ENCODE results near the gene TGFA. TPM values are rescaled to one million over a fixed set of nuclear protein-coding genes. Genes with fewer than 3 reads are reported as not detected.
A peak's percentile ranks its signal among the peaks of the same experiment; 100 is the strongest.

Gene TGFA
- total RNA-seq, 1 donor from 2014 or later, result 91.7 TPM

DNA sequence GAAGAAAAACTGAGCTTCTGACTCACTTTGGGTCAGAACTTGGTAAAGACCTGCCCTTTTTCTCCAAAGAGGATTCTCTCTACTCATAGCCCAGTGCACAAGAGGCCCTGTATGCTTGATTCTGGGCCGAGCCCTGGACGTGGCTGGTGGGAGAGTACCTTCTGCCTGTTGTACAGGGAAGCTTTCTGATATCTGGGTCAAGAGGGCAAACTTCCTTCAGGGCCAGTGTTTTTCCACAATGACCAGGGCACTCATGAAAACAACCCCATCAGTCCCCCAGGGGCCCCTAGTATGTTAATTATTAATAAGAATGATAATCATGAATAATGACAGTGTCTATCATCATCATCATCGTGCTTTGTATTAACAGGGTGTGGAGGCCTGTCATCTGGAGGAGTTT, 90.0 kb downstream of the TGFA start:
- DNase-seq (ENCODE audit: low read depth), result no peak

DNA sequence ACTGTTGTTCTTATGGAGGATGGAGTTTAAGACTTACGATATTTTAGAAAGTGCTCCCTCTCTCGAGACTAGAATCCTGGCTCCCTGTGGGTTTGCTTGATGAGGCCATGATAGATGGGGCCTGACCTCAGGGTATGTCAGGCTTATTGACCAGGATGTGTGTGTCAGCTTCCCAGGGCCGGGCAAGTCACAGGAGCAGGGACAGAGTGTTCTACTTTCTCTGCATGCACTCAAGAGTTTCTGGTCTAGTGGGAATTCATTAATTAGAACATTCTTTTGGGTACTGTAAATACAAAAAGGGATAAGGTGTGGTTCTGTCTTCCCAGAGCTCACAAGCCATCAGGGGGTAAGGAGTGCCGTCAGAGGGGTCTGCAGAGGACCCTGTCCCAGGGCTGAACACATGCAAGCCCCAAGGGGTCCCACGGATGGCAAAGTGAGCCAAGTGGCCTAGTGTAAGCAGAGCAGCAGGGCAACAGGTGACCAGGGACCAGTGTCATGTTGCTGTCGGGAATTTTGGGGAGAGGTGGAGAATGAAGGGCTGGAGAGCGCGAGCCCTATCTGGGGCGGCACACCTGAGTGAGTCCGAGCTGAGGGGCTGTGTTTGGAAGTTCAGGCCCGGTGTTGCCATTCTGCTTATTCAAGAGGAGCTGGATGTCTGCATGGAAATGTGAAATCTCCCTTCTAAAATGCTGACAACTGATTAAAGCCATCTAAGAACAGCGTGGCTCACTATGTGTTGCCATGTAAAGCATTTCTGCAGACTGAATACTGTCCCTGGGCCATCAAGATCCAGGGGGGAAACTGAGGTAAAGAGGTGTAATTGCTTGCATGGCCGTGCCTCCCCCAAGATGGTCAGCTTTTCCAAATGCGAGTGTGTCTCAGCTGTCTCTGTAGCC, 91.4 kb downstream of the TGFA start:
- DNase-seq (ENCODE audit: low read depth), result no peak

DNA sequence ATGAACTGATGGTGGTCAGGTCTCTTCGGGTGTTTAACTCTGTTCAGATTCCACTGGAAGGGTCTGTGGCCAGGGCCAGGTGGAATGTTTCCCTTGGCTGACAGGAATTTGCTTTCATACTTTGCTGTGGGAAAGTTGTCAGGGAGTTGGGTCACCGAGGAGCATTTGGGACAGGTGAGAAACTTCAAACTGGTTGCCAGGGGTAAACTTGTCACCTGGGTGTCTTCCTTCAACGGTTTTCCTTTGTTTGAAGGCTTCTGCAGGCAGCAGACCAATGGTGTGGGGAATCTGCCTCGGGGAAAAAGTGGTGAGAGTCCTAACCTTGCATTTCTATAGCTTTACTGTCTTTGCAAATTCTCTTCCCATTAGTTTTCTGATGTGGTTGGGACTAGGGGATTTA, 92.2 kb downstream of the TGFA start:
- no peak for DNase-seq (ENCODE audit: low read depth)

DNA sequence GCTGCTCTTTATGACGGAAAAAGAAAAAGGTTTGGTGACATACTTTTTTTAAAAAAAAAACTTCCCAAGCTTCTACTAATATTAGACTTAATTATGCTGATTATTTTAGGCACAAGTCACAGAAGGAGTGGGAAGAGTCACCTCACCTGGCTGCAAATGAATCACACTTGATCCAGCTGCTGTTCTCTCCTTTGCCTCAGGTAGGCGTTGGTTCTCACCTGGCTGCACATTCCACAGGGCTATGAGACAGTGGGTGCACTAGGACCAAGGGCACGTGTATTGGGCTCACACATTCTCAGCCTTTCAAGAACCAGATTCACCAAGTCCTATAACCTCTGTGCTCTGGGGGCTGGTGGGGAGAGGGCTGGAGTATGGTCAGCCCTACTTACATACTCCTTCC, 93.3 kb downstream of the TGFA start:
- no peak for DNase-seq (ENCODE audit: low read depth)

DNA sequence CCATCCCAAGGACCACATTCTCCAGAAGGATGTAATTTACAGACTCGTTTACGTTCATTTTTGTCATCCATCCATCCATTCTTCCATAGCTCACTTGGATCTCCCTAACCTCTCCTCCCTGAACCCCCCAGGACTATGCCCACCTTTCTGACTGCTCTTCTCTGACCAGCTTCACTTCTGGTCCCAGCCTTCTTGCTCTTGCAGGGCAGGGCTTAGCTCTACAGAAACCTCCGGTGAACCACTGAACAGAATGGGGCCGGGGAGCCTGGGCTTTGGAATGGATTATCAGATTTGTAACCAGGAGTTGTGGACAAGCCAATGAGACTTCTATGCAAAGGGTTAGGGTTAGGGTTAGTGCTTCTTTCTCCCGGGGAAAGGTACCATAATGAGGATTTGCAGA, 95.0 kb downstream of the TGFA start:
- DNase-seq (ENCODE audit: low read depth), result no peak

DNA sequence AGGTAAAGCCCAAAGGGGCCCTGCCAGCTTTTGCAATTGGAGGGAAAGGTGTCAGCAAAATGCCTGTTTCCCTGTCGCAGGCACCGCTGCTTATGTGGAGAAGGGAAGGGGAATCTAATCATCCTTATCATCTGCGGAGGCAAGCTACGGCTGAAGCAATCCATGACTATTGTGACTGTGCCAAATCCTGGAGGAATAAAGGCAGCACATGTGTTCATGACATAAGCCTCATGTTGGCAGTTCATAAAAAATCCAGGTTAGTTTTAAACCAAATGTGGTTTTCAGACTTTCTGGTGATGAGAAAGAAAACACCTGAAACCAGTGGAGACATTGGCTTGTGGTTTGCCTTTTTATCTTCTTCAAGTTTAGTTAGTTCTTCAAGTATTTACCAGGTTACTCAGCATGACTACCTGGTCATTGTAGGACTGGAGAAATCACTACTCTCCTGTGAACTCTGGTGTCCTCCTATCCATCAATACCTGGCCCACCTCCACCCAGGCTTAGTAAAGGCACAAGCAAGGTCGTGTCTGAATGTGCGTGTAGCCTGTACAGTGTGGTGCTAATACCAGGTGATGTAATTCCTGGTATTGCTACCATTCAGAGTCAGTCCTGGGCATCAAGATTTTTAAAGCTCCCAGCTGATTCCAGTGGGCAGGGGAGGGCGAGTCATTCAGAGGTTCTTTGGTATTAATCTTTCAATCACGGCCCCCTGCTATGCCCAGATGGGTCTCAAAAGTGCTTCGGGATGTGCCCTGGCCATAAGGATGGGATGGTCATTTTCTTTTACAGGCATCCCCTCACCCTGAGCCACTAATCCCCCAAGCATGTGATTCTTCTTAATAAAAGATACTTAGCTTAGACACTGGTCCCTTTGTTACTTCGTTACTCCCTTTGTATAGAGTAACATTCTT, 96.8 kb downstream of the TGFA start:
- no peak for DNase-seq (ENCODE audit: low read depth)

DNA sequence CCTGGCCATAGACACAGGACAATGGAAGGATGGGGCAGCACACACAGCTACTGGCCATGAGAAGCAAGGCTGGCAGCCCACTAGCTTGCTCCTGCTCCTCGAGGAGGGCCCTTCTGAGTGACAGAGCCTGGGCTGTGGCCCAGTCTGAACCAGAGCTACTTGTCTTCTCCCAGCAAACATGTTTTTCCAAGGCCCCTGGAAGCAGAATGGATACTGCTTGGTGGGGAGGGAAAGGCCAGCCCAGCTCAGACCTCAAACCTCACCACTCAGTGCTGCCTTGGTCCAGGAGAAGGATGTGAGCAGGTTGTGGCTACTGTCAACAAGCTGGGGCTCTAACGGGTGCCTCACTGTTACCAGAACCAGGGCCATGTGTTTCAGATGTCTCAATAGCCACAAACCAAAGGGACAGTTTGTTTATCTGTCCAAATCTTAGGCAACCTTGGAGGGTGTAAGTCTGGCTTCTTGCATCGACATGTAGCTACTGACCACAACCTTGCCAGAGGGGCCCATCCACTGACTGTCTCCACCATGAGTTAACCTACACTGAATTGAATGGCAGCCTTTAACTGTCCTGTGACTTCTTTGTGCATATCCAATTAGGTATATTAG, 98.6 kb downstream of the TGFA start:
- DNase-seq (ENCODE audit: low read depth), result no peak

DNA sequence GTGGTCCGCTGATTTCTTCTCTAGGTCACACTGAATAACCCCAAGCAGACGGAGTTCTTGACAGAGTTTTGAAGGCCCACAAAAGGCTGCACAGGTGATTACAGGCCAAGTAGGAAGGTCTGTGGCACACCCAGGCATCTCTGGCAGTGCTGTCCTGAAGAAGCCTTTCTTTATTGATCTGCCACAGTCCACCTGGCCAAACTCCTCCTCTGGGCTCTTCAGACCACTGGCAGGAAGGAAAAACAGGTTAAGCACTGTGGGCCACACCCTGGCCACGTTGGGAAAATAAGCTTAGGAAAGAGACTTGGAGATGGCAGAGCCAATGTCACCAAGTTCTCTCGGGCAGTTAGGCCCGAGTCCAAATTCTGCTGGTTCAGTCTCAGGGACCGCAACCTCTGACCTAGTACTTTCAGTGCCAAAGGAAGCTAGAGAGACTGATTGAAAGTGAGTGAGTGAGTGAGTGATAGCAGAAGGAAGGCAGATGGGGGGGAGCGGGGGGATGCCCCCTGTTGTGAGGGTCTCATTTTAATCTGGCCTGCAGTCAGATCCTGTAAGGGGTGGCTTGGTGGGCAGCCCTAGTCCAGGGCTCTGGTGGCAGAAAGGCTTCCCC, 102.9 kb downstream of the TGFA start:
- no peak for DNase-seq (ENCODE audit: low read depth)

DNA sequence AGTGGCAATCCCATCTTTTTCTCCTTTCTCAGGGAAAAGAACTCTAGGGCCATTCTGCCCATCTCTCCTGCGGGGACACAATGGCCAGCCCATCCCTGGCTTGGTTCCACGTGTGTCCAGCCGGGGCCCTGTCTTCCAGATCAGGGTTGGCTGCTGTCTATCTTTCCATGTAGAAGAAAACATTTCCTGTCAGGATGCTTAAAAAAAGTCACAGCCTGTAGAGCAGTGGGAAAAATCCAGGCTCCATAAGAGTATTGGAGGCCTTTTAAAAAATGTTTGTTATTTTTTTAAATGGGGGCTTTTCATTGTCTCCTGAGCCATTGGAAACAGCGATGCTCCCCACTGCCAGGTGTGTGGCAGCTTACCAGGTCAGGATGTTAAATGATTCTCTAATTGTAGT, 105.6 kb downstream of the TGFA start:
- DNase-seq (ENCODE audit: low read depth), result no peak

DNA sequence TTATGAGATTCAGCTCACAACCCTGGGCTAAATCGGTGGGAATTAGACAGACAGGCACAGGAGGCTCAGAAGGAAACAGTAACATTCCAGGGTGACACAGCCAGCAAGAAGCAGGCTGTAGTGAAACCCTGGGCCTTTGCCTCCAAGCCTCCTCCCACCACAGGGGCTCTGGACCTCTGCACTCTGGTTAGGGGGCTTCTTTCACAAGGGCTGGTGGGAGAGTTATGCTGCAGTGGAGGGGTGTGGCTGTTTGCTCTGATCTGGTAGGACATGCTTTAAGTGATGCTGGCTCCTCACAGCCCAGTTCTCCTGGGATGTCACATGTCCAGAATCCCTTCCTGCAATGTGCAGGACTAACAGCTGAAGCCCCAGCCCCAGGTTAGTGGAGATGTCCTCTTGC, 109.9 kb downstream of the TGFA start:
- DNase-seq (ENCODE audit: low read depth), result no peak

DNA sequence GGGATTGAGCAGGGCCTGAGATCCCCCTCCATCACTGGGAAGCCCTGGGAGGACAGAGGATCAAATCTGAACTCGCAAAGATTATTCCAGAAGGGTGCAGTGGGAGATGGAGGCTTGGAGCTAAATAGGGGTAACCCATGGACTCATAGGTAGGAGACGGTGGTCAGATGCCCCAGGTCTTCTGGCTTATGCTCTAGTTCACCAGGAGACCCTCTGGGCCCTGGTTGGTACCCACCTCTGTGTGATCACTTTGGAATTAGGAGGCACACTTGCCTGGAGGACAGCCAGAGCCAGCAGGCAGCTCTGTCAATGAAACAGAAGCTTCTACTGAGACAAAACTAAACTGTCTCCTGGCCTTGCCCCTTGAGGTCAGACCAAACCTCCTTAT, 110.6 kb downstream of the TGFA start:
- no peak for DNase-seq (ENCODE audit: low read depth)

DNA sequence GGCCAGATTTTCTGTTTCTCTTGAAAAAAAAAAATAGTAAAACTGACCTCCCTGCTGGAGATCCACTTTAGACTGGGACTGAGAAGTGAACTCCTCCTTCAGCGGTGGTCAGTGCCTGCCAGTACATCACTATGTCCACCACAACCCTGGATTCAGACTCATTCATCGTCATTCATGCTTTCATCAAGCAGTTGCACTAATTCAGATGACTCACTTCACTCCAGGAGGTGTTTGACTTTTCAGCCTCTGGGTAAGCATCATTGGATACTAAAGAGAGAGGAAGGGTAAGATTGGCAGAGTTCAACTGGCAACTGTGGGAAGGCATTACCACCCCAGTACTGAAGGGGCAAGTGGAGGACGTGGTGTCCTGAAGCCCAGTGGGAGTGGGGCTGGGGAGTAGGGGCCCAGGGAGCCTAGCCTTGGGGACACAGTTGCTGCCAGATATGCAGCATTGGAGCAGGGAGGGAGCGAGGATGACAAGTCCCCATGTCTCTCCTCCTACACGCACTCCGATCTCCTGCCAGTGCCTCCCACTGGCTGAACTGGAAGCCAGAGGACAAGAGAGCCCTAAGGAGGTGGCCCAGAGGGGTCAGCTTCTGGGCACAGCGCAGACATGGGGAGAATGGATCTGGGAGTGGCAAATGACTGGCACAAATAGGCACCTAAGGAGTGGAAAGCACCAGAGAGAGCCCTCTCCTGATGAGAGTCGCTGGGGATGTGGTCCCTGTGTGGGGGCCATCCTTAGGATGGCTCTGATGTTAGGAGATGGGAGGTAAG, 111.1 kb downstream of the TGFA start:
- peak; percentile 37 for DNase-seq (ENCODE audit: low read depth)

DNA sequence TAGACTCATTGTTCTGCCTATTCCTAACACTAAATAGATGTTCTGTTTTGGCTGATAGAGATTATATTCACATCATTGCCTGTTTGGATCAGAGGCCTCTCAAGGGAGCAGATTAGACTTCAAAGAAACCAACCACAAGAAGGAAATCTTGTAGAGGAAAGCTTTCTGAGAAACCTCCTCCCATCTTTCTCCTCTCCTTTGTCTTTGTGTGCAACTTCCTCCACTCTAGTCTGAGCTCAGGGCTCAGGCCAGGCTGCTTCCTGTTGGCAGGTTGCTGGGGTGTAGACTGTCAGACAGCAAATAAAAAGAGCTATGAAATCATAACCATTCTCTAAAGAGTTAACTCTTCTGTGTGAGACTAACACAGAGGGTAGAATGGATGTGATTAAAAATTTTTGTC, 113.0 kb downstream of the TGFA start:
- DNase-seq (ENCODE audit: low read depth), result no peak

DNA sequence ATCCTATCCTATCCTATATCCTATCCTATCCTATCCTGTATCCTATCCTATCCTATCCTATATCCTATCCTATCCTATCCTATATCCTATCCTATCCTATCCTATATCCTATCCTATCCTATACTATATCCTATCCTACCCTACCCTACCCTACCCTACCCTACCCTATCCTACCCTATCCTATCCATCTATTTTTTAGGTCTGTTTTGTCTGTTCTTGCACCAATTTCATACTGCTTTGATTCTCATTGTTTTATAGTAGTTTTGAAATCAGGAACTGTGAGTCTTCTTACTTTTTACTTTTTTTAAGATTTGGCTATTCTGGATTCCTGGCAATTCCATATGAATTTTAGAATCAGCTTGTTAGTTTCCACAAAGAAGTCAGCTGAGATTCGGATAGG, 118.5 kb downstream of the TGFA start:
- DNase-seq (ENCODE audit: low read depth), result no peak

DNA sequence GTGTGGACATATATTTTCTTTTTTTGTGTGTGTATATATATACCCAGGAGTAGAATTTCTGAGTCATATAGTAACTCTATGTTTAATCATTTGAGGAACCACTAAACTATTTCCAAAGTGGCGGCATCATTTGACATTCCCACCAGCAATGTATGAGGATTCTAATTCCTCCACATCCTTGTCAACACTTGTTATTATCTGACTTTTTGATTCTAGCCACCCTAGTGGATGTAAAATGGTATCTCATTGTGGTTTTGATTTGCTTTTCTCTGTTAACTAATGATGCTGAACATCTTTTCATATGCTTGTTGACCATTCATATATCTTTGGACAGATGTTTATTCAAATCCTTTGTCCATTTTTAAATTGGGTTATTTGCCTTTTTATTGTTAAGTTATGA, 120.3 kb downstream of the TGFA start:
- DNase-seq (ENCODE audit: low read depth), result no peak

DNA sequence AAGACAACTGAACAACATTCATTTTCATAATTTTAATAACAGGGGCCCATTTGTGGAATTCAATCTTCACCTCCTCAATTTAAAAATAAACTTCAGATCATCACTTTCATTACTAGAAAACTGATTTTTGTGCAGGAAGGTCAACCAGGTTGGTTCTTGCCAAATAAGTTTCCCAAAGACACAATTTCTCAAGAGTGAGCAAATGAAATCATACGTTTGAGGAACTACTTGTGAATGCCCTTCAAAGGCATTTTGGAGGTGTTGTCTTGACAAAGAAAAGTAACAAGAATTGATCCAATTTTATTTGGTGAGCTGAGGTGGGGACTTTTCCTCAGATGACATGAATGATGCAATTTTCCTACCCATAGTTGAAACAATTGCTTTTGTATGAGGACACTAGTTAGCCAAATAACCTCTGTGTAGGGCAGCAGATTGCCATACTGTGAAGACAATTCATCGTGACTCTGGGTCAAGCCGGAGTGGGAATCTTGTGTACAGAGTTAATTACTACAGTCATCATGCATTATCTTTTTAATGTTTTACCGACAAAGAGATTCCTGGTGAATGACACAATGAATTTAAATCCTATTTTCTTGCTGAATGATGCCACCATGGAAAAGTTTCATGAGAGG, 121.8 kb downstream of the TGFA start:
- peak; percentile 63 for DNase-seq (ENCODE audit: low read depth)

DNA sequence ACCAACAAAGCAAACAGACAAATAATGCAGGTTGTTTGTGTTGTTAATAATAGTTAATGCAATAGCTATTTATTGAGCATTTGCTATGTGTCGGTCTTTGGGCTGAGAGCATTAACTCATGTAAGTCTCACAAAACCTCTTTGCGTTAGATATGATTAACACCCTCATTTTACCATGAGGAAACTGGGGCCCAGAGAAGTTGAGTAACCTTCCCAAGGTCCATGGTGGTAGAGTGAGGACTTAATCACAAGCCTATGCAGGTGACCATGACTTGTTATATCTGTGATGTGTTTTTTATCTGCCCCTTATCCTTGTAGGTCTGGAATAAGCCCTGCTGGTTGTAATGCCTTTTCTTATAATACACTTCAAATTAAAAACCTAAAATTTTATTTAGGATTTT, 127.3 kb downstream of the TGFA start:
- no peak for DNase-seq (ENCODE audit: low read depth)

DNA sequence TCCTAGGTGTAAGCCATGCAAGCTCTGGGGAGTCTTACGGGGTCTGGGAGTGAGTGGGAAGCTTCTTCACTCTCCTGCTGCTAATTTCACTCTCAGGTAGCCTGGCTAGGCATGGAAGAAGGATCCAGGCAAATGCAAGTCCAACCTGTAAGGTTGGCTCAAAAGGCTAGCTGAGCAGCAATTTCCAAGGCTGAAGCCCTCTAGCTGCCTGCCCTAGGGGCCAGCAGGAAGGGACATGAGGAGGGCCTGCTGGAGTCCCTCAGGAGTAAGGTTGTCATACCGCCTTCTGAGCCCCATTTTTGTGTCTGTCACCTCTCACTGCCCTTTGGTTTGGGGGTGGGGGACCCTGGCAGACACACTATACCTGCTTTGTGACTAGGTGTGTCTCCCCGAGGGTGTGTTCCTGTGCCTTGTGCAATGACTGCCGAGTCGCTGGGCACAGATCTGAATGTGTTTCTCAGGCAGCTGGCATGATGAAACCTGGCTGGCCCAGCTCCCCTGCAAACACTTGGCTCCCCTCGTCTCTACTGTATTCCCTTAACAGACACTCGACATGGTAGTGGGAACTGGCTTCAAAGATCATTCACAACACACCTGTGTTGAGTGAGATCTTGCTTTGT, 127.8 kb downstream of the TGFA start:
- no peak for DNase-seq (ENCODE audit: low read depth)

DNA sequence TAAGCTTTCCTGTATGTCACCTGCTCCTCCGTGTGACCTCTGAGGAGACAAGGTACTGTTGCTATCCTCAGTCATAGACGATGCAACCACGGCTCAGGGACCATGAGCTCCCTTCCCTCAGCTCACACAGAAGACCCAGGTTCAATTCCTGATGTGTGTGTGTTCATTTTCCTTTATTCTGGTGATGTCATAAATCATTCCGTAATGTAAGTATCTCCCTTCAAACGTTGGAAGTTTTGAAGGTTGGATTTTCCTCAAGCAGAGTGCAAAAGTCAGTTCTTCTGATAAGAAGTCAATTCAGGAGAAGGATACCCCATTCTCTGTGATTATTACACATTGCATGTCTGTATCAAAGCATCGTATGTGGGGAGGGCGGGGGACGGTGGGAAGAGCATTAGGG, 132.9 kb downstream of the TGFA start:
- DNase-seq (ENCODE audit: low read depth), result no peak

DNA sequence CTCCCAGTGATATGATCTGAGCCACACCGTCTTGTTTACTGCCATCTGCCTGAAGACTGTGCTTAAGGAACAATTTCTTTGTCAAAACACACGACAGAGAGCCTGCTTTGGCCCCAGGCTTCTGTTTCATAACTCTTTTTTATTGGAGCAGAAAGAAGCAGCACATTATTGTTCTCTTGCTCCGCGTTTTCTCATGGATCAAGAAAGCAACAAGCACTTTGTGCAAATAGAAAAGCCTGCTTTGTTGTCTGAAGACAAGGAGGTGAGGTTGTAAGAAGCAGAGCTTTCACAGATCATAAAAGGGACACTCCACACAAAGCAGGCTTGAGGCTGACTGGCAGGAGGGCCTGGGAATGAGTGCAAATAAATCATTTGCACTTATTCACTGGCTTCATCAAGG, 133.5 kb downstream of the TGFA start:
- DNase-seq (ENCODE audit: low read depth), result peak; percentile 10
